A549 (cell line): ENCODE data around the gene TMEM95. TPM values are rescaled to one million over a fixed set of nuclear protein-coding genes. Genes with fewer than 3 reads are reported as not detected.
A peak's percentile ranks its signal among the peaks of the same experiment; 100 is the strongest.

Source experiments
- ATAC-seq, 2 experiments: fragments of 200-7000 bp in 1 of 2; fragments of >200 bp in 1 of 2; cut with Nextera tagmentation in 1 of 2; cut with Tn5 transposase in 1 of 2; 3 replicates each; pipeline versions ENCODE4 v1.8.0 to v1.9.1; 2018 to 2020; ENCODE audit warnings: mild to moderate bottlenecking in 1 of 2, moderate library complexity in 1 of 2
- CTCF ChIA-PET: fragments of 300-600 bp; sonication (Branson Sonifier 250); formaldehyde crosslinking; extraction: SDS; loops from one replicate; lab custom pipeline; 2021; ENCODE audit warnings: antibody characterized with exemption, inconsistent platforms; lab: Yijun Ruan, JAX
- POLR2A ChIA-PET: fragments of 350-600 bp; formaldehyde crosslinking; extraction: SDS; loops from one replicate; lab custom pipeline; 2021; ENCODE audit warnings: antibody characterized with exemption, inconsistent platforms; lab: Yijun Ruan, JAX
- DNase-seq, 2 experiments: peaks; one replicate each; pipeline versions ENCODE4 v3.0.0 to v3.0.0-alpha.2; 2011 to 2016; ENCODE audit warnings: low read depth in 1 of 2, low spot score in 1 of 2
- FAIRE-seq: peaks from 2 replicates; lab custom pipeline; 2011; peaks lifted over from hg19 to GRCh38; lab: Jason Lieb, UNC
- H3K27ac ChIP-seq, 2 experiments: fragments of >200 bp; sonication (Bioruptor Twin); formaldehyde crosslinking; 3 replicates each; pipeline ENCODE4 v1.5.1; 2016 to 2017
- H3K4me1 ChIP-seq: fragments of >200 bp; sonication (Bioruptor Twin); formaldehyde crosslinking; 3 replicates; pipeline ENCODE4 v1.6.1; 2016
- H3K4me2 ChIP-seq: fragments of >200 bp; sonication (Bioruptor Twin); formaldehyde crosslinking; 3 replicates; pipeline ENCODE4 v1.6.1; 2016
- H3K4me3 ChIP-seq: fragments of >200 bp; sonication (Bioruptor Twin); formaldehyde crosslinking; 3 replicates; pipeline ENCODE4 v1.5.1; 2016
- H3K9me3 ChIP-seq: fragments of >200 bp; sonication (Bioruptor Twin); formaldehyde crosslinking; 3 replicates; pipeline ENCODE4 v1.6.1; 2016
- BHLHE40 ChIP-seq: IDR thresholded peaks from 2 replicates; pipeline ENCODE4 v1.6.1; 2012; ENCODE audit warnings: low read depth, low read length, inconsistent platforms
- CBX2 ChIP-seq: fragments of 200-600 bp; sonication (generic); IDR thresholded peaks from 2 replicates; pipeline ENCODE4 v1.6.1; 2016; ENCODE audit warnings: low read depth, mild to moderate bottlenecking, borderline replicate concordance
- CBX8 ChIP-seq: fragments of 200-600 bp; sonication (generic); IDR thresholded peaks from 2 replicates; pipeline ENCODE4 v1.6.1; 2016
- CEBPB ChIP-seq, 2 experiments: fragments of >200 bp in 1 of 2; sonication (Bioruptor Twin) in 1 of 2; formaldehyde crosslinking in 1 of 2; IDR thresholded peaks; 2 replicates each; pipeline ENCODE4 v1.6.1; 2012 to 2016
- CHD4 ChIP-seq: fragments of 200-600 bp; sonication (generic); IDR thresholded peaks from 2 replicates; pipeline ENCODE4 v1.6.1; 2016; ENCODE audit warnings: antibody characterized with exemption, mild to moderate bottlenecking, borderline replicate concordance
- EHMT2 ChIP-seq: fragments of 200-600 bp; sonication (generic); IDR thresholded peaks from 2 replicates; pipeline ENCODE4 v1.6.1; 2016; ENCODE audit warnings: antibody characterized with exemption, low read depth, mild to moderate bottlenecking, moderate library complexity
- FOSB ChIP-seq: fragments of 250-450 bp; sonication (Bioruptor Pico); IDR thresholded peaks from 2 replicates; pipeline ENCODE4 v1.5.0; 2020; ENCODE audit warnings: mild to moderate bottlenecking, moderate library complexity
- GATA3 ChIP-seq: IDR thresholded peaks from 2 replicates; pipeline ENCODE4 v1.6.1; 2012; ENCODE audit warnings: borderline replicate concordance
- HDAC2 ChIP-seq: fragments of 200-600 bp; sonication (generic); IDR thresholded peaks from 2 replicates; pipeline ENCODE4 v1.6.1; 2016
- HOXA7 ChIP-seq: fragments of 250-450 bp; sonication (Bioruptor Pico); IDR thresholded peaks from 2 replicates; pipeline ENCODE4 v1.5.0; 2020; ENCODE audit warnings: mild to moderate bottlenecking, moderate library complexity
- JUN ChIP-seq, 2 experiments: fragments of >200 bp; sonication (Bioruptor Twin); formaldehyde crosslinking; IDR thresholded peaks; 2 replicates in 1 of 2; 3 replicates in 1 of 2; pipeline ENCODE4 v1.6.1; 2016 to 2017
- JUNB ChIP-seq: fragments of >200 bp; sonication (Bioruptor Twin); formaldehyde crosslinking; IDR thresholded peaks from 2 replicates; pipeline ENCODE4 v1.6.1; 2016
- KDM5A ChIP-seq: fragments of 200-600 bp; sonication (generic); IDR thresholded peaks from 2 replicates; pipeline ENCODE4 v1.6.1; 2016; ENCODE audit warnings: antibody characterized with exemption, mild to moderate bottlenecking
- MYC ChIP-seq: IDR thresholded peaks from 2 replicates; pipeline ENCODE4 v1.6.1; 2012; ENCODE audit warnings: mild to moderate bottlenecking, inconsistent platforms, low read length, improper control_type of control experiment, borderline replicate concordance
- NR3C1 ChIP-seq: fragments of >200 bp; sonication (Bioruptor Twin); formaldehyde crosslinking; IDR thresholded peaks from 3 replicates; pipeline ENCODE4 v1.6.1; 2017
- POLR2AphosphoS2 ChIP-seq: conservative IDR thresholded peaks from 2 replicates; pipeline ENCODE4 v1.6.1; 2012; ENCODE audit warnings: low read length, improper control_type of control experiment, inconsistent platforms
- RAD21 ChIP-seq, 2 experiments: fragments of >200 bp in 1 of 2; sonication (Bioruptor Twin) in 1 of 2; formaldehyde crosslinking in 1 of 2; IDR thresholded peaks in 1 of 2; conservative IDR thresholded peaks in 1 of 2; 2 replicates in 1 of 2; 3 replicates in 1 of 2; pipeline ENCODE4 v1.6.1; 2012 to 2018; ENCODE audit warnings: inconsistent platforms in 1 of 2
- RFX5 ChIP-seq: fragments of 450-650 bp; IDR thresholded peaks from 2 replicates; pipeline ENCODE4 v1.7.1; 2014; ENCODE audit warnings: antibody characterized with exemption, mild to moderate bottlenecking, moderate library complexity
- SREBF2 ChIP-seq: fragments of 450-650 bp; IDR thresholded peaks from 2 replicates; pipeline ENCODE4 v1.6.1; 2014; ENCODE audit warnings: mild to moderate bottlenecking, moderate library complexity
- TP53 ChIP-seq: fragments of 250-450 bp; sonication (Bioruptor Pico); IDR thresholded peaks from 2 replicates; pipeline ENCODE4 v1.5.0; 2021; ENCODE audit warnings: mild to moderate bottlenecking, moderate library complexity
- ZFP36 ChIP-seq: fragments of 450-650 bp; IDR thresholded peaks from 2 replicates; pipeline ENCODE4 v1.6.1; 2014; ENCODE audit warnings: borderline replicate concordance; ENCODE audit not compliant: partially characterized antibody
- ZSCAN20 ChIP-seq: fragments of 250-450 bp; sonication (Bioruptor Pico); IDR thresholded peaks from 2 replicates; pipeline ENCODE4 v1.8.0; 2022; ENCODE audit warnings: mild to moderate bottlenecking, moderate library complexity
- WGBS: methylation state at CpG from one replicate; pipeline ENCODE4 v1.1.6; 2017; ENCODE audit errors: missing lambda C conversion rate; 5-methylcytosine and 5-hydroxymethylcytosine counted together
- polyA plus RNA-seq, 4 experiments: library from polyadenylated mRNA; depleted of rRNA in 3 of 4; stranded (reverse); fragments of >200 nt; fragmentation: RNase III in 1 of 4; extraction: RNeasy Plus Mini Kit Qiagen cat#74134 plus additional on column Dnase treatment in 1 of 4; gene quantifications; 2 replicates in 3 of 4; 3 replicates in 1 of 4; pipeline ENCODE4 v1.2.3, GENCODE V29; 2011 to 2017
- TF ChIP-seq, protein P1 (sequence below): IDR thresholded peaks from 2 replicates; pipeline ENCODE4 v1.6.1; 2012
- TF ChIP-seq, protein P2 (sequence below): fragments of 450-650 bp; IDR thresholded peaks from 2 replicates; pipeline ENCODE4 v1.6.1; 2014; ENCODE audit warnings: antibody characterized with exemption
- TF ChIP-seq, protein P3 (sequence below): fragments of >200 bp; sonication (Bioruptor Twin); formaldehyde crosslinking; IDR thresholded peaks from 3 replicates; pipeline ENCODE4 v1.6.1; 2016

TMEM95 gene
- polyA plus RNA-seq, 2 of the 4 experiments (the other 2 are of a cell fraction) = not detected

DNA sequence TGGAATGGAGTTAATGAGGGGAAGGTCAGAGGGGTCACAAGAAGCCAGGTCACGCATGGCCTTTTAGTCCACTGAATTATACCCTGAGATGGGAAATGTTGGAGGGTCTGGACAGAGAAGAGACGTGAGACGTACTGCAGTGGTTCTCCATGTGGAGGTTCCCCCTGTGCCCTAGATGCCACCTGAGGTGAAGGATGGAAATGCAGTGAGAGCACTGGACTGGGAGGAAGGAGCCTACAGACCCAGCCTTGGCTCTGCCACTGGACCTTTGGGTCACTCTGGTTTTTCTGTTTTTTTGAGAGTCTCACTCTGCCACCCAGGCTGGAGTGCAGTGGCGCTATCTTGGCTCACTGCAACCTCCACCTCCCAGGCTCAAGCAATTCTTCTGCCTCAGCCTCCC is 41.2 kb downstream of the TMEM95 start:
- WGBS = 97% methylated on average over 4 of the region's 4 CpGs
- TF ChIP-seq NR3C1 (no peak), MYC (no peak)
- ChIA-PET POLR2A (interaction anchor here (2.9 kb wide), 1 partner anchor 7 kb away, joined by 26 read pairs; the partner anchor contains the start of gene TMEM256), CTCF (interaction anchor here (1.4 to 17.1 kb wide), 3 partner anchors 40 to 42 kb away, joined by 6 to 139 read pairs (median 34); partner anchors contain the start of genes KCTD11 and TMEM95)
- Histone ChIP-seq H3K4me2 (no peak overlapping the region), H3K4me3 (no peak overlapping the region), H3K4me1 (peaks cover 20% of the 10 kb centered on the region; the same call in 1 of the 3 replicates), H3K27ac (no peak overlapping the region), H3K9me3 (no peaks in the 10 kb centered on the region)
- DNase-seq (no peak), ATAC-seq (no peak), FAIRE-seq (no peak)

DNA sequence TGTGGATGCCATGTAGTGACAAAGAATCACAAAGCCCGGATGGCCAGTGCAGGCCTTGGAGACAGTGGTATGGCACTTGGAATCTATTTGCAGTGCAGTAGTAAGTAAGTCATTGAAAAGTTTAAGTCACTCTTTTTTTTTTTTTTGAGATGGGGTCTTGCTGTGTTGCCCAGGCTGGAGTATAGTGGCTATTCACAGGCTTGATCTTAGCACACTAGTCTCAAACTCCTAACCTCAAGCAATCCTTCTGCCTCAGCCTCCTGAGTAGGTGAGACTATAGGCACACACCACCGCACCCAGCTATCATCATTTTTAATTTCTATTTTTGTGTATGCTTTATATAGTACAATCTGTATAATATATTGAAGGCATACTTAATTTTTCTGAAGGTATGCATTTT is 43.7 kb downstream of the TMEM95 start:
- H3K9me3 ChIP-seq = no peaks in the 10 kb centered on the region
- POLR2A ChIA-PET = interaction anchor here (0.7 to 0.9 kb wide), 2 partner anchors 38 to 45 kb away, joined by 3 to 4 read pairs; no protein-coding TSS in a partner anchor
- H3K27ac ChIP-seq = no peak overlapping the region
- no peak for FAIRE-seq
- no peak overlapping the region for H3K4me2 ChIP-seq
- H3K4me3 ChIP-seq = no peak overlapping the region
- TF ChIP-seq JUNB = no peak
- TF ChIP-seq POLR2AphosphoS2 = no peak
- TF ChIP-seq JUN (IDR thresholded peaks at IDR 0.05) = no peak
- TF ChIP-seq CBX2 = no peak
- TF ChIP-seq CHD4 = no peak
- TF ChIP-seq HDAC2 = no peak
- no peak for TF ChIP-seq RAD21 (conservative IDR thresholded peaks at IDR 0.05 in 1 of 2, IDR thresholded peaks at IDR 0.05 in 1 of 2)
- TF ChIP-seq CBX8 = no peak
- TF ChIP-seq ZSCAN20 (CRISPR knock-in tag) = no peak
- TF ChIP-seq NR3C1 = no peak
- TF ChIP-seq GATA3 = no peak
- no peak for TF ChIP-seq HOXA7
- TF ChIP-seq, protein P1, sequence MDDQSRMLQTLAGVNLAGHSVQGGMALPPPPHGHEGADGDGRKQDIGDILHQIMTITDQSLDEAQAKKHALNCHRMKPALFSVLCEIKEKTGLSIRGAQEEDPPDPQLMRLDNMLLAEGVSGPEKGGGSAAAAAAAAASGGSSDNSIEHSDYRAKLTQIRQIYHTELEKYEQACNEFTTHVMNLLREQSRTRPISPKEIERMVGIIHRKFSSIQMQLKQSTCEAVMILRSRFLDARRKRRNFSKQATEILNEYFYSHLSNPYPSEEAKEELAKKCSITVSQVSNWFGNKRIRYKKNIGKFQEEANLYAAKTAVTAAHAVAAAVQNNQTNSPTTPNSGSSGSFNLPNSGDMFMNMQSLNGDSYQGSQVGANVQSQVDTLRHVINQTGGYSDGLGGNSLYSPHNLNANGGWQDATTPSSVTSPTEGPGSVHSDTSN = no peak
- DNase-seq = no peak
- no peak for ATAC-seq
- CTCF ChIA-PET = interaction anchor here (0.8 to 4.9 kb wide), 9 partner anchors 10 to 162 kb away, joined by 3 to 34 read pairs (median 6); partner anchors contain the start of gene TMEM95
- H3K4me1 ChIP-seq = peaks cover 24% of the 10 kb centered on the region
- 79% methylated on average over 2 of the region's 2 CpGs for WGBS

DNA sequence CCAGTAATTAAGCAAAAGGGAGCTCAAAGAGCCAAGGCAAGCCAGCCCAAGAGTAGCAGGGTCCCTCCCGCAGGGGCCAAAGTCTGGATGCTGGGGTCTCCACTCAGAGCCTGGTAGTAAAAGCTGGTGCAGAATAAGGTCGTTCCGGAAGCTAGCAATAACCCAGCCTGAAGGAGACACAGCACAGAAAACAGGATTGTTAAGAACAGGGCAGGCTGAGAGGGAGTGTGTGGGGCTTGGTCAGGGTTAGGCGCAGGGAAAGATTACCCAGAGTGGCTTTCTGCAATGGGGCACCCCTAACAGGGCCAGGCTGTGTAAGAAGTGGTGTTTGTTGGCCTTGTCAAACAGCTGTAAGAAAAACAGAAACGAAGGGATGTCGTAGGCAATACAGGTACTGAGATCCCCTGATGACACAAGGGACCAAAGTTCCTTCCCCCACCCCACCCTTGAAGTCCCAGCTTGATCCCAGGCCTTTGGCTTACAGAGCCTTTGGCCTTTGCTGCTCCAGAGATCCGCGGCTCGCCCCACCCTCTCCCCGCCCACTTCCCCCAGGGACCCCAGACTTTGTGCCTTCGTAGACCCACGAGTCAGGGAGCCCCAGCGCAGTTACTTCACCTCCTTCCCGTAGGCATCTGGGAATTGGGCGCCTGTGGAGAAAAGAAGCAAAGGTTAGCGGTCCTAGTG is 48.2 kb downstream of the TMEM95 start:
- WGBS = 20% methylated on average over 15 of the region's 16 CpGs
- peak overlapping the region; percentile 78 for H3K4me2 ChIP-seq
- peaks cover 28% of the 10 kb centered on the region for H3K4me1 ChIP-seq
- H3K4me3 ChIP-seq = peak overlapping the region; percentile 88
- CTCF ChIA-PET = interaction anchor here (0.5 to 3.4 kb wide), 19 partner anchors 8 to 1072 kb away, joined by 3 to 29 read pairs (median 3); partner anchors contain the start of genes PLSCR3, SAT2, SENP3 and SLC2A4
- ATAC-seq (peak; percentile 15 to 27; a peak in 5 of 6 replicates), FAIRE-seq (peak; percentile 74), DNase-seq (peak in 1 of 2 experiments; percentile 38)
- H3K27ac ChIP-seq = peak overlapping the region; percentile 73 to 86
- H3K9me3 ChIP-seq = no peaks in the 10 kb centered on the region
- POLR2A ChIA-PET = interaction anchor here (0.6 to 2.4 kb wide), 19 partner anchors 8 to 617 kb away, joined by 3 to 26 read pairs (median 5); partner anchors contain the start of genes CHRNB1, KCTD11, MPDU1 and PLSCR3
- no peak for TF ChIP-seq KDM5A
- TF ChIP-seq, protein P2, sequence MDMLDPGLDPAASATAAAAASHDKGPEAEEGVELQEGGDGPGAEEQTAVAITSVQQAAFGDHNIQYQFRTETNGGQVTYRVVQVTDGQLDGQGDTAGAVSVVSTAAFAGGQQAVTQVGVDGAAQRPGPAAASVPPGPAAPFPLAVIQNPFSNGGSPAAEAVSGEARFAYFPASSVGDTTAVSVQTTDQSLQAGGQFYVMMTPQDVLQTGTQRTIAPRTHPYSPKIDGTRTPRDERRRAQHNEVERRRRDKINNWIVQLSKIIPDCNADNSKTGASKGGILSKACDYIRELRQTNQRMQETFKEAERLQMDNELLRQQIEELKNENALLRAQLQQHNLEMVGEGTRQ = no peak
- no peak for TF ChIP-seq POLR2AphosphoS2
- TF ChIP-seq, protein P3, sequence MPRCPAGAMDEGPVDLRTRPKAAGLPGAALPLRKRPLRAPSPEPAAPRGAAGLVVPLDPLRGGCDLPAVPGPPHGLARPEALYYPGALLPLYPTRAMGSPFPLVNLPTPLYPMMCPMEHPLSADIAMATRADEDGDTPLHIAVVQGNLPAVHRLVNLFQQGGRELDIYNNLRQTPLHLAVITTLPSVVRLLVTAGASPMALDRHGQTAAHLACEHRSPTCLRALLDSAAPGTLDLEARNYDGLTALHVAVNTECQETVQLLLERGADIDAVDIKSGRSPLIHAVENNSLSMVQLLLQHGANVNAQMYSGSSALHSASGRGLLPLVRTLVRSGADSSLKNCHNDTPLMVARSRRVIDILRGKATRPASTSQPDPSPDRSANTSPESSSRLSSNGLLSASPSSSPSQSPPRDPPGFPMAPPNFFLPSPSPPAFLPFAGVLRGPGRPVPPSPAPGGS = no peak
- no peak for TF ChIP-seq BHLHE40
- TF ChIP-seq ZFP36 = no peak
- TF ChIP-seq SREBF2 = no peak
- TF ChIP-seq FOSB (CRISPR knock-in tag) = no peak
- TF ChIP-seq TP53 (CRISPR knock-in tag) = no peak
- no peak for TF ChIP-seq RFX5
- TF ChIP-seq, protein P1 = no peak
- TF ChIP-seq EHMT2 = no peak
- no peak for TF ChIP-seq RAD21 (conservative IDR thresholded peaks at IDR 0.05 in 1 of 2, IDR thresholded peaks at IDR 0.05 in 1 of 2)
- no peak for TF ChIP-seq JUN (IDR thresholded peaks at IDR 0.05)
- no peak for TF ChIP-seq CEBPB (IDR thresholded peaks at IDR 0.05)
